Tibial nerve (tissue), 4 donors: ENCODE data around the gene AGAP3. TPM values are rescaled to one million over a fixed set of nuclear protein-coding genes. Genes with fewer than 3 reads are reported as not detected.

Experiments
- DNase-seq, 2 donors: peaks; one replicate each; pipeline ENCODE4 v3.0.0-alpha.2; 2019; ENCODE audit warnings: low spot score in 2 of 2
- H3K27ac ChIP-seq, 4 donors: fragments of 200-600 bp; sonication (generic) in 3 of 4; one replicate each; pipeline ENCODE4 v1.5.1; 2017 to 2019; ENCODE audit warnings: mild to moderate bottlenecking in 1 of 4
- H3K27me3 ChIP-seq, 2 donors: fragments of 200-600 bp; sonication (generic) in 1 of 2; one replicate each; pipeline versions ENCODE4 v1.5.1 to v1.6.0; 2017 to 2019
- H3K36me3 ChIP-seq, 3 donors: fragments of 200-600 bp; sonication (generic); one replicate each; pipeline ENCODE4 v1.5.1; 2018 to 2019
- H3K4me1 ChIP-seq, 4 donors: fragments of 200-600 bp; sonication (generic) in 3 of 4; one replicate each; pipeline ENCODE4 v1.5.1; 2017 to 2019
- H3K4me3 ChIP-seq, 4 donors: fragments of 200-600 bp; sonication (generic) in 3 of 4; one replicate each; pipeline ENCODE4 v1.5.1; 2017 to 2019; ENCODE audit warnings: mild to moderate bottlenecking in 1 of 4, moderate library complexity in 1 of 4
- H3K9me3 ChIP-seq, 4 donors: fragments of 200-600 bp; sonication (generic) in 3 of 4; one replicate each; pipeline ENCODE4 v1.5.1; 2017 to 2019
- EP300 ChIP-seq, 2 donors: sonication (generic); formaldehyde crosslinking; IDR thresholded peaks; one replicate each; pipeline ENCODE4 v1.6.1; 2017; ENCODE audit warnings: antibody characterized with exemption in 2 of 2, mild to moderate bottlenecking in 1 of 2
- POLR2A ChIP-seq, 2 donors: fragments of 450-650 bp; IDR thresholded peaks; one replicate each; pipeline ENCODE4 v1.6.1; 2017; ENCODE audit warnings: antibody characterized with exemption in 2 of 2, mild to moderate bottlenecking in 2 of 2, moderate library complexity in 2 of 2
- WGBS, 2 donors: methylation state at CpG; one replicate each; pipeline ENCODE4 v1.1.5; 2018; 5-methylcytosine and 5-hydroxymethylcytosine counted together
- total RNA-seq, 4 donors: library from RNA; depleted of rRNA; stranded (reverse); fragments of >200 nt; gene quantifications; one replicate each; pipeline ENCODE4 v1.1.0, GENCODE V29; 2016
- TF ChIP-seq, protein P1 (sequence below), 5 experiments: fragments of 200-600 bp in 3 of 5; fragments of 450-650 bp in 2 of 5; sonication (generic) in 3 of 5; IDR thresholded peaks; one replicate each; pipeline ENCODE4 v1.5.1; 2016 to 2019; ENCODE audit warnings: antibody characterized with exemption in 5 of 5, mild to moderate bottlenecking in 3 of 5, moderate library complexity in 2 of 5

The AGAP3 gene
- total RNA-seq, 4 donors from 2014 or later, result 40.0 to 114 (median 87.2) TPM

DNA sequence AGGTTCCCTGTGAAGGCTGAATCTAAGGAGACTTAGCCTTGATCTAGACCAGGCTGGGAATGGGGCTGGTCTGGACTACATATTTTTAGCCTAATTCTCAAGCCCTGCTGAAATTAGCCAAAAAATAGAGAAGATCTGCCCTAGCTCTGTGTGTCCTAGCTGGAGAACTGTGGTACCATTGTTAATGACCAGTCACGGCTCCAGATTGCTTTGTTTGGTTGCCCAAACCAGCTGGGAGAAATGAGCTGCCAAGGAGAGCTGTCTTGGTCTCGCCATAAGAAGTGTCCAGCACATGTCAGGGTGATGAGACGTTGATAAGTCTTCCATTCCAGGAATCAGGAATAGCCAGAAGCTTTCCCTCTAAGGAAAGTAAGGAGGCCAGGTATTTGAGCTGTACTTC lies 60.5 kb downstream of the AGAP3 start:
- H3K27ac ChIP-seq, result no peak overlapping the region
- H3K9me3 ChIP-seq, result no peaks in the 10 kb centered on the region
- H3K4me3 ChIP-seq, result no peak overlapping the region
- peaks cover 0 to 36% (median 0%) of the 10 kb centered on the region in 3 donors for H3K36me3 ChIP-seq
- H3K27me3 ChIP-seq, result peaks cover 0 to 30% of the 10 kb centered on the region in 2 donors
- no peak for DNase-seq
- TF ChIP-seq POLR2A (IDR thresholded peaks at IDR 0.05) (no peak), EP300 (IDR thresholded peaks at IDR 0.05) (no peak)
- TF ChIP-seq, protein P1, sequence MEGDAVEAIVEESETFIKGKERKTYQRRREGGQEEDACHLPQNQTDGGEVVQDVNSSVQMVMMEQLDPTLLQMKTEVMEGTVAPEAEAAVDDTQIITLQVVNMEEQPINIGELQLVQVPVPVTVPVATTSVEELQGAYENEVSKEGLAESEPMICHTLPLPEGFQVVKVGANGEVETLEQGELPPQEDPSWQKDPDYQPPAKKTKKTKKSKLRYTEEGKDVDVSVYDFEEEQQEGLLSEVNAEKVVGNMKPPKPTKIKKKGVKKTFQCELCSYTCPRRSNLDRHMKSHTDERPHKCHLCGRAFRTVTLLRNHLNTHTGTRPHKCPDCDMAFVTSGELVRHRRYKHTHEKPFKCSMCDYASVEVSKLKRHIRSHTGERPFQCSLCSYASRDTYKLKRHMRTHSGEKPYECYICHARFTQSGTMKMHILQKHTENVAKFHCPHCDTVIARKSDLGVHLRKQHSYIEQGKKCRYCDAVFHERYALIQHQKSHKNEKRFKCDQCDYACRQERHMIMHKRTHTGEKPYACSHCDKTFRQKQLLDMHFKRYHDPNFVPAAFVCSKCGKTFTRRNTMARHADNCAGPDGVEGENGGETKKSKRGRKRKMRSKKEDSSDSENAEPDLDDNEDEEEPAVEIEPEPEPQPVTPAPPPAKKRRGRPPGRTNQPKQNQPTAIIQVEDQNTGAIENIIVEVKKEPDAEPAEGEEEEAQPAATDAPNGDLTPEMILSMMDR (IDR thresholded peaks at IDR 0.05), result no peak
- WGBS, 2 donors, result 46 to 52% methylated on average over 3 of the region's 3 CpGs
- H3K4me1 ChIP-seq, result peaks cover 0 to 11% (median 0%) of the 10 kb centered on the region in 4 donors

DNA sequence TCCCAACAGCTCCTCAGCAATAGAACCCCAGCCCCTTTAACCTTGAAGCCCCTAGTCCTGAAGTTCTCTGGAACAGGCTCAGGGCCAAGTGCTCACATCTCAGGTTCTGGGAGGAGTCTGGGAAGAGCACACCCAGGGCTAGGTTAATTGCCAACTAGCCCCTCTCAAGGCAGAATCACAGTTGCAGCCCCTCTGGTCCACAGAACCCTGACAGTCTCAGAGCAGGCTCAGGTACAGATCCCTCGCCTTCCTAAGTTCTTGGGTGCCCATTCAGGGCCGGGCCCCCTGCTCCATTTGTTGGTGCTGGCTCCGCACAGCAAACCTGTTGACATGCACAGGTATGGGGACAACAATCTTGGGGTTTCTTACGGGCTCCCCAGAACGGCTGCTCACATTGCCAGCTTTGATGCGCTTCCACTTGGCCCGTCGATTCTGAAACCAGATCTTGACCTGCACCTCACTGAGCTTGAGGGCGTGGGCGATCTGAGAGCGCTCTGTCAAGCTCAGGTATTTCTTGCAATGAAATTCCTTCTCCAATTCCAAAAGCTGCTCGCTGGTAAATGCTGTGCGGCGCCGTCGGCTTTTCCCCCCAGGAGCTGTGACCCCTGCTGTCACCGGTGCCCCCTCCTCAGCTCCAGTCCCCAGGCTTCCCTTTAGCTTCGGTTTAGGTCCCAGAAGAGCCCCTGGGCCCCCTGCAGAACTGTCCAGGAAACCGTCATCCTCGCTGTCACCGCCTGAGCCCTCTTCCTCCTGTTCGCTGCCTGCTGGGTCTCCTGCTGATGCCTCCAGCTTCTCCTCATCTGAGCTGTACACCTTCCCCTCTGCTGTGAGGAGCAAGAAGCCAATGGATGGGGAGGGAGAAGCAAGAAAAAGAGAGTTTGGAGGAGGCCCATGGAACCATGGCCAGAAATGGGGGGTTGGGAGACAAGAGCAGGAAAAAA lies 62.3 kb downstream of the AGAP3 start:
- no peak overlapping the region for H3K27ac ChIP-seq
- H3K36me3 ChIP-seq, result peaks cover 0 to 17% (median 0%) of the 10 kb centered on the region in 3 donors
- H3K4me1 ChIP-seq, result no peaks in the 10 kb centered on the region
- 60 to 69% methylated on average over 22 of the region's 22 CpGs for WGBS, 2 donors
- no peak overlapping the region for H3K4me3 ChIP-seq
- no peak for DNase-seq
- peaks cover 0 to 48% of the 10 kb centered on the region in 2 donors for H3K27me3 ChIP-seq
- no peaks in the 10 kb centered on the region for H3K9me3 ChIP-seq
- TF ChIP-seq, protein P1 (IDR thresholded peaks at IDR 0.05), result no peak
- TF ChIP-seq EP300 (IDR thresholded peaks at IDR 0.05) (no peak), POLR2A (IDR thresholded peaks at IDR 0.05) (no peak)

DNA sequence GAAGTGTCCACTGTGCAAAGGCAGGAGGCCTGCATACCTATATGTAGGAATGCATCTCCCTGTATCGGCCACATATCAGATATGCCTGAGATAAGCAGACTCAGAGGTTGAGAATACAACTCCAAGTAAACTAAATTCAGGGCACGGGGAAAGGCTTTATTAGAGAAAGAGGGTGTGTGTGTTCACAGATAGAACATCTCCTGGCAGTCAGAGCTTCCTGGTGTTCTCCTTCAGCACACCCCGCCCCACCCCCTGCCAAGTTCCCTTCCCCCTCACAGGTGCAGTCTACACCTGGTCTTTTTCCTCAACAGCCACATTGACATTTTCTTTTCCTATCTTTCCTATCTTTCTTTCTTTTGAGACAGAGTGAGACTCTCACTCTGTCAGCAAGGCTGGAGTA lies 64.1 kb downstream of the AGAP3 start:
- TF ChIP-seq, protein P1 (IDR thresholded peaks at IDR 0.05), result no peak
- no peak for TF ChIP-seq POLR2A (IDR thresholded peaks at IDR 0.05)
- TF ChIP-seq EP300 (IDR thresholded peaks at IDR 0.05), result no peak
- Histone ChIP-seq H3K27ac (no peak overlapping the region), H3K27me3 (peaks cover 0 to 64% of the 10 kb centered on the region in 2 donors), H3K4me1 (no peaks in the 10 kb centered on the region), H3K36me3 (no peaks in the 10 kb centered on the region), H3K4me3 (no peak overlapping the region), H3K9me3 (no peaks in the 10 kb centered on the region)
- no peak for DNase-seq
- 85 to 86% methylated on average over 3 of the region's 3 CpGs for WGBS, 2 donors

DNA sequence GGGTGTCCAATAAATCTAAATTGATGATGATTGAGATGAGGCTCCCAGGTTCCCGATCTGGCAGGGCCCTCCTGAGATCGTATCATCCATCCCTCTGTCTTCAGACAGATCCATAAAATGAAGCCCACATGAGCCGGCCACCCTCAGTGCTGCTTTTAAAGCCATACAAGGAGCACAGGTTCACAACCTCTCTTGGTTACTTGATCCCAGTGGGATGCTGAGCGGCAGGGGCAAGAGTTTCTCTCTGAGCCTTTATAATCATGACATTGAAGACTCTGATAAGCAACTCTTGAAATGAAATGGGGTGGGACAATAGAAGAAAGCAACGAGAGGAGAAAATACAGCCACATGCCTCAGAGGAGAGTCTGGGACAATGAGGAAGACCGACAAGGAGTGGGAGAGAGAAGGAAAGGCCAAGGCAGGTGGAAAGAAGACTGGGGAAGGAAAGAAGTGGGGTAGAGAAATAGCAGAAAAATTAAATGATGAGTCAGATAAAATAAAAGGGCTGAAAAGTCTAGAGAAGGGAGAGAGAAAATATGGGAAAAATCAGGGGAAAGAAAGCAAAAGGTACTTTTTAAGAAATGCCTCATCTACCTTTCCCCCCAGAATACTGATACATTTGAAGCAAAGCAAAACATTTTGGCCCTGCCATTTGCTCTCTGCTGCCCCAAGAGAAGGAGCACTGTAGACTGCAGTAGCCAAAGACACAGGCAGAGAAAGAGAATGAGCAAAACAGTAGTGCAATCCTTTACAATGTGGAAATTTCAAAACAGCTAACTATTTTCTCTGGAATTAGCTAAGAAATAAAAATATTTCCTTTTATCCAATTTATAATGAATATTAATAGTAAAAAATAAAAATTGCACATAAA lies 66.6 kb downstream of the AGAP3 start:
- DNase-seq, result no peak
- Histone ChIP-seq H3K4me3 (no peak overlapping the region), H3K36me3 (no peaks in the 10 kb centered on the region), H3K27me3 (peaks cover 0 to 79% of the 10 kb centered on the region in 2 donors), H3K27ac (no peak overlapping the region), H3K4me1 (no peaks in the 10 kb centered on the region), H3K9me3 (no peaks in the 10 kb centered on the region)
- TF ChIP-seq, protein P1 (IDR thresholded peaks at IDR 0.05), result no peak
- no peak for TF ChIP-seq POLR2A (IDR thresholded peaks at IDR 0.05)
- no peak for TF ChIP-seq EP300 (IDR thresholded peaks at IDR 0.05)
- 41 to 46% methylated on average over 6 of the region's 6 CpGs for WGBS, 2 donors
